HK-2 (cell line): ENCODE data around the gene TRAF5.

Experiments
- DNase-seq: peaks from one replicate; pipeline ENCODE4 v3.0.0-alpha.2; 2018; ENCODE audit not compliant: unreplicated experiment

Gene TRAF5

GRCh38 chr1:211328084-211328694 is 1.6 kb downstream of the TRAF5 start:
- no peak for DNase-seq

DNA sequence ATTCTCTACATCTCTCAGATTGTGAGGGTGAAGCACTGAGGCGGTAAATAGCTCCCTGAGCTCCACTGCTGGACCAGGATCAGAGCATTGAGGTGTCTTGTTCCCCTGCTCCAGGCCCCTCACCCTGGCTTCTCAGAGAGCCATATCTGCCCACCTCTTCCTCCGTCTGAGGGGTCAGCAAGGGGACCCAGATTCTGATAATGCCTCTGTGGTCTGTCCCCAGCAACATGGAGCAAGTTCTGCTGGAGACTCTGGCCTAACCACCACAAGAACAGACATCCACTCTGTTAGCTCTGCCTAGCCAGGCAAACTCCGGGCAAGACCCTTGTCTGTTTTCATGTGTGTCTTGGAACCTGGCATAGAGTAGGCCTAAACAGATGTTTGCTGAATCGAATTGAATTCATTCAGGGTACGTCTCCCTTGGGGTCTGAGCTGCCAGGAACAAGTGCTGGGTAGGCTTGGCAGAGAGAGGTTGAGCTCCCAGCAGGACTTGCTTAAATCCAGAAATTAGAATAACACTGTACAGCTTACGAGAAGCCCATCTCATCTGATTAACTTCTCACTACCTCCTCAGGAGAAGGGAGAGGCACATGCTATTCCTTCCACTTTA is 2.3 kb downstream of the TRAF5 start:
- no peak for DNase-seq

DNA sequence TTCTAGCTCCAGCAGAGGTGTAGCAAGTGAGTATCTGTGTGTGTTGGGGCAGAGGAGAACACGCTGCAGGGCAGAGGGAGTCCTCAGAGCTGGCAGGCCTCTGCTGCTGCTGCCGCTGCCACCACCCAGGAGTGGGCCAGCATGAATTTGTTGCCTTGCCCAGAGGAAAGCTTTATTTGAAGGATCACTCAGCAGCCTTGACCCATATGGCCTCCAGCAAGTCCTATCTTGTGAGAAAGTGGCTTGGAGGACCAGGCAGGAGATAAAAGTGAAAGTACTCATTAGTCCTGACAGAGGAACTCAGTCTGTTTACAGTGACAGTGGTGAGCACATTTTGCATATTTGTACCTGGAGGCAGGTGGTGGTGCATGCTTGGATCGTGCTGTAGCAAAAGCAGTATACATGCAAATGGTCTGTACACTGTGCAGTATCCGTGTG is 3.1 kb downstream of the TRAF5 start:
- no peak for DNase-seq

DNA sequence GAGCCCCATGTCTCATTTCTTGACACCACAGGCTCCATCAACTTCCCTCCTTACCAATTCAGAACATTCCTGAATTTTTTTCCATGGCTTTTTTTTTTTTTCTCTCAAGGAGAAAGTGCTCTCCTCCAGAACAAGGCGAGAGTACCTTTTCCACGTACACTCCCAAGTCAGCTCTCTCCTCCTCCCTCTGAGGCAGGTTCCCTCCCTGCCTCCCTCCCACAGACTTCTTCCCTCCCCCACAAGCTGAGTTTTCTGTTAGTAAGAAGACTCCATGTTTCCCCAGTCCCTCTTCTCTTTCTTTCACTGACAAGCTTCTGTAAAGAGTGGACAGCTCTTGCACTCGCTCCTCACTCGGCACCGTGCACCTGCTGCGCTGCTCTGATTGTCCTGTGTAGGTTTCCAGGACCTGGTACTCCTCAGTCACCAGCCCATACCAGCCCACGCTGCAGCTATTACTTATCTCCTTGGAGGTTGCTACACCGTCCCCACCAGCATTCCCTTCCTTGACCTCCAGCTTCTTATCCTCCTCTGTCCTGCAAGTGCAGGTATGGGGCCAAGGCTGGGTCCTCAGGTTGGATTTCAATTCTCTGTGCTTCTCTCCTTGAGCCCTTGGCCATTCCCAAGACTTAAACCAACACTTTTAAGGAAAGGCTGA is 3.8 kb downstream of the TRAF5 start:
- no peak for DNase-seq

DNA sequence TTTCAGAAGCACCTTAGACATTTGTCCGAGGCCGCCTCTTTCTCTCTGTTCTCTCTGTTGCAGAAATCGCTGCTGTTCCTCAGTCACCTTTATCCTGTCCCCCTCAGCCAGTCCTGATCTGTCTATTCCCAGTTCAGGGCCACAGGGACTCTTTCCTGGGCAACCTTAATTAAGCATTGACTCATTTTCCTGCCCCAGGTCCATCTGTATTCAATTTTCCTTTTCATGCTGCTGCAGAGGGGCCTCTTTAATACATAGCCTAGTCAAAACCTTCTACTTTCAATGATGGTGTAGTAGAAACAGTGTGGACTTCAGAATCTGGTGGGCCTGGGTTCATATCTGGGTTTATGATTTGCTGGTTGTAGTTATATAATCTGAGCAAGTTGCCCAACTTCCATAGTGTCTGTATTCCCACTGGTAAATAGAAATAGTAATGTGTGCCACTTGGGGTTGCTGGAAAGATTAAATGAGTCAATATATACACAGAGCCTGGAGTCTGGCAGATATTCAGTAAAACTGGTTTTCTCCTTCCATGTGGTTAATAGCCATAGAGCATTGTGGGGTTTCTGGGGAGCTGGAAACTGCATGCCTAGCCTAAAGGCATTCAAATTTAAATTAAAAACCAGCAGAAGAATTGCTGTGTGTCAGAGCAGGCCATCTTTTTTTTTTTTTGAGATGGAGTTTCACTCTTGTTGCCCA is 4.5 kb downstream of the TRAF5 start:
- DNase-seq: no peak

- no peak for DNase-seq
Measured at GRCh38 chr1:211332036-211332616, 5.5 kb downstream of the TRAF5 start.

- DNase-seq: no peak
Measured at GRCh38 chr1:211332830-211333229, 6.2 kb downstream of the TRAF5 start.

DNA sequence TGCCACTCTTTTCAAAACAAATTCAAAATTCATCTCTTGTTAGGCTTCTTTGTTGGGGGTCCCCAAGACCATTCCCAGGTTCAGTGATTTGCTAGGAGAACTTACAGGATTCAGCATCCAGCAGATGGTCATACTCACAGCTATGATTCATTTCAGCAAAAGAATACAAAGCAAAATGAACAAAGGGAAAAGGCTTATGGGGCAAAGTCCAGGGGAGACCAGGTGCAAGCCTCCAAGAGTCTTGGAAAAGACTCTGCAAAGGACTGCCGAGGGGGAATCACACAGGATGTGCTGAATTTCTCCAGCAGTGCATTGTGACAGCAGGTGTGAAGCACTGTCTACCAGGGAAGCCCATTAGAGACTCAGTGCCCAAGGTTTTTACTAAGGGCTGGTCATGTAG is 7.3 kb downstream of the TRAF5 start:
- no peak for DNase-seq

- no peak for DNase-seq
Measured at GRCh38 chr1:211334986-211335385, 8.4 kb downstream of the TRAF5 start.

GRCh38 chr1:211335522-211336157 is 9.0 kb downstream of the TRAF5 start:
- no peak for DNase-seq

DNA sequence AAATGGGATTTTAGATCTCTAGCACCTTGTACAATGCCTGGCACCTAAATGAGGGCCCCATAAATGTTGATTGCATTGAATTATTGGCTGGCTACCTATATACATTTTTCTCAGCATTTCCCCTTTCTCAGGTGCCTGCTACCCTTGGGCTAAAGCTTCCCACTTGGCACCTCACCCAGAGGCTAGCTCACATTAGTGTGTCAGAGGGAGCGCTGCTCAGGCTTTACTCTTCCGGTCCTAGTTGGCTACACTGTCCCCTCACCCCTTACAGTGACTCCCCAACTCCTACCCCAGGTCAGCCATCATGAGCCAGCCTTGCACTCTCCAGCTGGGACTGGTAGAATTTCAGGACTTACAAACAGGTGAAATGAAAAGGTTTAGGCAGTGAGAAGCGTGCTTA is 9.5 kb downstream of the TRAF5 start:
- no peak for DNase-seq

GRCh38 chr1:211336775-211337174 is 10.1 kb downstream of the TRAF5 start:
- no peak for DNase-seq

DNA sequence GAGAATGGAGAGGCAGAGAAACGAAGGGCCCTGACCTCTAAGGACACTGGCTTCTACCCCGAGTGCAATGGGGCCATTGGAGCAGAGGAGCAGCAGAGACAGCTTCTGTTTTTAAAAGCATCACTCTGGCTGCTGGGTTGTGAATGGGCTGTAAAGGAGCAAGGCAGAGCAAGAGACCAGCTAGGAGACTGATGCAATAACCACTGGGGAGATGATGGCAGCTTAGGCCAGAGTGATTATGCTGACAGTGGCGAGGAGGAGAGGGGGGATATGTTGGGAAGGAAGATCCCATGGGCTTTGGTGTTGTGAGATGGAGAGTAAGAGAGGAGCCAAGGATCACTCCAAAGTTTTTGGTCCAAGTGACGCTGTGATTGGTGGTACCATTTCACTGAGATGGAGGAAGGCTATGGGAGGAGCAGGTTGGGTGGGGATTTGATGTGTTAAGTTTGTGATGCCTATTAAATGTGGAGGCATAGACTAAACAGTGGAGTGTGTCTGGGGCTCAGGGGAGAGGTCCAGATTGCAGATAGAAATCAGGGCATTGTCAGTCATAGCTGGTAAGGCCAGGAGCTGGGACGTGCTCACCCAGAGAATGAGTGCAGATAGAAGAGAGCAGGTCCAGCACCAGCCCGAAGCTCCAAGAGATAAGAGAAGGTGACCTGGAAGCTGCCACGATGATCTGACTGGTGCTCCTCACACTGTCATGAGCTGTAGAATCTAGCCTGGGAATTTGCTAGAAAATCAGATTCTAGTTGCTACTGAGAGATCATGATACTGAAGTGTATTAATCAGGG is 11.0 kb downstream of the TRAF5 start:
- DNase-seq: no peak

DNA sequence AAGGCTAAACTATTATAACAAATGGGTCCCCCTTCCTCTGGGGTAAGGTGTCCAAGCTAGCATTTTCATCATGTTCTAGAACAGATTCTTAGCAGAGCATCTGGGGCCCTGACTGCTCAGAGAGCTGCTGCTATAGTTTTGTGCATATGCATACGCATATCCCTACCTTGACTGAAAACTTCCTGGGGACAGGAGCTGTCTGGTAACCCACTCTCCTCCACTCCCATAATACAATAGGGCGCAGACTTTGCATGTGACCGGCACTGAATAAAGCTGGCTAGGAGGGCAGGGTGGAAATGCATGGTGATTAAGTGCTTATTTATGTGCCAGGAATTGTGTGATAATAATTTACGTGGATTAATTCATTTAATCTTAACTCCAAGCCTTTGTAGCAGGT is 11.6 kb downstream of the TRAF5 start:
- no peak for DNase-seq

DNA sequence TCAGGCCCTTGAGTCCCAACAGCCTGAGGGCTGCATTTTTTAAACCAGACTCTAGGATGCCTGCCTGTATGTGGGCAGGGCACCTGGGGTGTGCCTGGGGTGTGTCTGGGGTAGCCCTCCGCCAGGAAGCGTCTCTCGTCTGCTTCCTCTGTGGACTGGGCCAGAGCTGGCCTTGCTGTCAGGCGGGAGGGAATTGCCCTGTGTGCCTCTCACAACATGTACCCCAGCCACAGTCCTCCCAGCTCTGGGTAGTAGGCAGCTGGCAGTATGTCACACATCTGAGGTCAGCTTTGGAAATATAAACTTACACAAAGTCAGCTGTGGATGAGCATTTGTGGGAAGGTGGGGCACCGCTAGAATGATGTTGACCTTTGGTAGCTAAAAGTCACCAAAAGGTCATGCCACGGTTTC is 13.0 kb downstream of the TRAF5 start:
- DNase-seq: no peak

DNA sequence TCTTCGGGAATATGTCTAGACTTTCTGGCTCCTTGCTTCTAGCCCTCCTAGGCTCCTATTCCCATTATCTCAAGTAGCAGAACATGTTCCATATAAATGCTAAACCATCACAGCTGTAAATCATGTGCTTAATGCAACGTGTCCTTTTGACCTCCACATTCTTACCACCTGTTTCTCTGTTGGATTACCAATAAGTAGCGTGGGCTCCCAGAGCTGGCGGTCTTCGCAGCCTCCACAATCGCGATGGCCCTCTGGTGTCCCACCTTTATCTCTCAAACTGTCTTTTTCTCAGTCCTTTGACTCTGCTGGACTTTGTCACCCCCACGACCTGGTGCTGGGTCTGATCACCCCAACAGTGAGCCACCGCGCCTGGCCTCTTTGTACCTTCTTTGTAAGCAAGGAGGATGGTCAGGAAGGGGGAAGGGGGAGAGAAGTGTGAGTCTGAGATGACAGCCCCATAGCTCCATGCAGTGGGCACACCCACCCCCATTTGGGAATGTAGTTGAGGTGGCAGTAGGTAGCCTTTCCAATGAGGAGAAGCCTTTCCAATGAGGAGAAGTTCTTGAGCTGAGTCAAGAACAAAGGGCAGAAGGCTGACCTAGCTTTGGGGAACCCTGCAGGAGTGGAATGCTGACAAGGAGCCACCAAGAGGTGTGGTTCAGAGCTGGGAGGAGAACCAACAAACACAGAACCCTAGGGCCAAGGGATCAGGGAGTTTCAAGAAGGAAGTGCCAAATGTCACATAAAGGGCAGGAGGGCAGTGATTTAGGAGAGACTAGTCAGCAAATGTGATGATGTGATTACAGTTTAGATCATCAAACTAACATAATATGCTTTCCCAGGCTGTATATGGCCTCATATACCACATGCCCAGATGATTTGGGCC is 14.2 kb downstream of the TRAF5 start:
- DNase-seq: no peak

- no peak for DNase-seq
Measured at GRCh38 chr1:211341999-211342398, 15.4 kb downstream of the TRAF5 start.

- DNase-seq: no peak
Measured at GRCh38 chr1:211343607-211344006, 17.0 kb downstream of the TRAF5 start.

- no peak for DNase-seq
Measured at GRCh38 chr1:211344152-211344618, 17.6 kb downstream of the TRAF5 start.

GRCh38 chr1:211345719-211346118 is 19.1 kb downstream of the TRAF5 start:
- peak; percentile 38 for DNase-seq
